NB4 (cell line): ENCODE measurements around the gene MRRF.
A peak's percentile ranks its signal among the peaks of the same experiment; 100 is the strongest.

Source experiments
- DNase-seq: peaks from one replicate; pipeline ENCODE4 v3.0.0; 2010; ENCODE audit warnings: low read depth
- H3K4me3 ChIP-seq: one replicate; pipeline ENCODE4 v1.5.1; 2011; ENCODE audit warnings: mild to moderate bottlenecking, low read depth, low read length, moderate library complexity
- MYC ChIP-seq: IDR thresholded peaks from 2 replicates; pipeline ENCODE4 v1.6.1; 2011; ENCODE audit warnings: low read depth, low read length
- POLR2A ChIP-seq: IDR thresholded peaks from 2 replicates; pipeline ENCODE4 v1.6.1; 2011; ENCODE audit warnings: mild to moderate bottlenecking; ENCODE audit not compliant: insufficient read length; ENCODE audit errors: extremely low read depth
- TF ChIP-seq, protein P1 (sequence below): IDR thresholded peaks from one replicate; pipeline ENCODE4 v1.5.1; 2012; ENCODE audit warnings: low read depth, low read length
- TF ChIP-seq, protein P2 (sequence below): IDR thresholded peaks from 2 replicates; pipeline ENCODE4 v1.6.1; 2011; ENCODE audit warnings: low read depth, low read length

Gene MRRF

DNA sequence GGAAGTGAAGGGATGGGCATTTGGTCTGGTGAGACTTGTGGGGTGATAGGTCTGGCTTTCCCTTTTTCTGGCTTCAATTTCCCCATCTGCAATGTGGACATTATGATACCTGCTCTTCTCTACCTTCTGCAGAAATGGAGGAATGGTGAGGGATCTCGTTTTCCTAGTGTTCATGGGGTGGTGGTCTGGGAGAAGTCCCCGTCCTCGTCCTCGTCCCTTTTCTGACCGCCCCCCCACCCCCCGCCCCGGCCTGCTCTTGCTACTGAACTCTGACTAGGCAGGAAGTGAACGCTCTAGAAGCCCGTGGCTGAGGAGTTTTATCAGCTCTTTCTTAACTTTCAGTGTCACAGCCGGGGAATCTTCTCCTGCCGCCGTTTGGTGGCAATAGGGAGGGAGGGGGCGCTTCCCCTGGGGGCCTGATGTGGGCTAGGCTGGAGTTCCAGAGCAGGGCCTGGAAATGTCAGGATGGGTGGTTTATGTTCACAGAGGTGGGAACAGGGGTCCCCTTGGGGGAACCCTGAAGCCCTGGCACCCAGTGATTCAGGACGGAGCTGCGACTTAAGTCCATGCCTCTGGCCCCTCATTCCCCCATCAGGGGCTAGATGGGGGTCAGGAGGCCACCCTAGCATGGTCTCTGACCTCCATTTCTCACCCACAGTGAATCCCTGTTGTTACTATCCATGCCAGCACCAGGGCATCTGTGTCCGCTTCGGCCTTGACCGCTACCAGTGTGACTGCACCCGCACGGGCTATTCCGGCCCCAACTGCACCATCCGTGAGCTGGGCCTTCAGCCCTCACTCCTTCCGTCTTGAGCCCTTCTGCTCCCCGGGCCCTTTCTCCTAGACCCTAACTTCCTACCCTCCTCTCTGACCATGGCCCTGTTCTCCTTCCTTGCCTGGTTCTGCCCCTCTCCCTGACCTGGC lies 112.8 kb downstream of the MRRF start:
- no peak for DNase-seq
- H3K4me3 ChIP-seq = no peak overlapping the region
- TF ChIP-seq, protein P1, sequence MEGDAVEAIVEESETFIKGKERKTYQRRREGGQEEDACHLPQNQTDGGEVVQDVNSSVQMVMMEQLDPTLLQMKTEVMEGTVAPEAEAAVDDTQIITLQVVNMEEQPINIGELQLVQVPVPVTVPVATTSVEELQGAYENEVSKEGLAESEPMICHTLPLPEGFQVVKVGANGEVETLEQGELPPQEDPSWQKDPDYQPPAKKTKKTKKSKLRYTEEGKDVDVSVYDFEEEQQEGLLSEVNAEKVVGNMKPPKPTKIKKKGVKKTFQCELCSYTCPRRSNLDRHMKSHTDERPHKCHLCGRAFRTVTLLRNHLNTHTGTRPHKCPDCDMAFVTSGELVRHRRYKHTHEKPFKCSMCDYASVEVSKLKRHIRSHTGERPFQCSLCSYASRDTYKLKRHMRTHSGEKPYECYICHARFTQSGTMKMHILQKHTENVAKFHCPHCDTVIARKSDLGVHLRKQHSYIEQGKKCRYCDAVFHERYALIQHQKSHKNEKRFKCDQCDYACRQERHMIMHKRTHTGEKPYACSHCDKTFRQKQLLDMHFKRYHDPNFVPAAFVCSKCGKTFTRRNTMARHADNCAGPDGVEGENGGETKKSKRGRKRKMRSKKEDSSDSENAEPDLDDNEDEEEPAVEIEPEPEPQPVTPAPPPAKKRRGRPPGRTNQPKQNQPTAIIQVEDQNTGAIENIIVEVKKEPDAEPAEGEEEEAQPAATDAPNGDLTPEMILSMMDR = no peak
- TF ChIP-seq, protein P2, sequence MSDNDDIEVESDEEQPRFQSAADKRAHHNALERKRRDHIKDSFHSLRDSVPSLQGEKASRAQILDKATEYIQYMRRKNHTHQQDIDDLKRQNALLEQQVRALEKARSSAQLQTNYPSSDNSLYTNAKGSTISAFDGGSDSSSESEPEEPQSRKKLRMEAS = no peak
- no peak for TF ChIP-seq POLR2A
- no peak for TF ChIP-seq MYC

DNA sequence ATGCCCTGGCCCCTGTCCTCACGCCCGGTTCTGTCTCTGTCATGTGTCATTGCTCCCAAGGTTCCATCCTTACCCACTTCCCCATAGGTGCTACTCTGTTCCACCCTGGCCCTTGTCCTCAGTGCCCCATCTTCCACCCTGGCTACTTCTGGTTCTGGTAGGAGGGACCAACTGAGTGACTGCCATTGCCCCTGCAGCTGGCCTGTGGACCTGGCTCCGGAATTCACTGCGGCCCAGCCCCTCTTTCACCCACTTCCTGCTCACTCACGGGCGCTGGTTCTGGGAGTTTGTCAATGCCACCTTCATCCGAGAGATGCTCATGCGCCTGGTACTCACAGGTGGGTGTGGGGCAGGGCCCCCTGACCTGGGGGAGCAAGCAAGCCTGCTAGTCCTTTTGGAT lies 113.6 kb downstream of the MRRF start:
- TF ChIP-seq, protein P1 = no peak
- TF ChIP-seq POLR2A (no peak), MYC (no peak)
- TF ChIP-seq, protein P2 = no peak
- no peak overlapping the region for H3K4me3 ChIP-seq
- no peak for DNase-seq

DNA sequence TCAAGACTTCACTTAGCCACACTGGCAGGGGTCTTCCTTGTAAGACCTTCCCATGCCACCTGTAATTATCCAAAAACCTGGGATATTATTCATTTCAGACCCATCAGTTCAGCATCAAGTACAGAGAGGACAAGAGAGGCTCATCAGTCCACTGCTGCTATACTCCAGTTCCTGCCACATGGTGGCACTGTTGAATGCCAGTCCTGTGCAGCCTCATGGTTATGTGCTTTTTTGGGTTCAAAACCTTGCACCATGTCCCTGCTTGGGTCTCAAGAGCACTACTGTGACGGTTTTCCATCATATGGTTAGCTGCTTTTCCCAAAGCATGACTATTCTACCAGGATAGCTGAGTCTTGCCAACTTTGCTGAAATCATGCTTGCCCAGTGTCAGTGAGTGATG lies 114.7 kb downstream of the MRRF start:
- peak; percentile 37 for DNase-seq
- TF ChIP-seq, protein P1 = peak; percentile 56
- TF ChIP-seq POLR2A = no peak
- H3K4me3 ChIP-seq = no peak overlapping the region

DNA sequence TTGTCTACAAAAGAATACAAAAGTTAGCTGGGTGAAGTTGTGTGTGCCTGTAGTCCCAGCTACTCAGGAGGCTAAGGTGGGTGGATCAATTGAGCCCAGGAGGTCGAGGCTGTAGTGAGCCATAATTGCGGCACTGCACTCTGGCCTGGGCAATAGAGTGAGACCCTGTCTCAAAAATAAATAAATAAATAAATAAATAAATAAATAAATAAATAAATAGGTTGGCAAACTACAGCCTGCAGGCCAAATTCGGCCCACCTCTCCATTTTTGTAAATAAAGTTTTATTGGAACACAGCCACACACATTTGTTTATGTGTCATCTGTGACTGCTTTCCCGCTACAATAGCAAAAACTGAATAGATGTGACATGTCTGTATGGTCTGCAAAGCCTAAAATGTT lies 115.6 kb downstream of the MRRF start:
- DNase-seq = no peak
- H3K4me3 ChIP-seq = no peak overlapping the region
- TF ChIP-seq, protein P2 = no peak
- TF ChIP-seq, protein P1 = no peak
- TF ChIP-seq POLR2A (no peak), MYC (no peak)
